Stimulated activated CD8-positive, alpha-beta memory T cell treated with anti-CD3 and anti-CD28 coated beads, Interleukin-7, amount 100 ng/mL, for 1 hour (primary cell): ENCODE results near the gene MTFR1L.

Experiments used
- DNase-seq, 2 donors: peaks; one replicate each; pipeline ENCODE4 v3.0.0-alpha.2; 2020; ENCODE audit warnings: low read depth in 2 of 2

MTFR1L gene

GRCh38 chr1:25861316-25862286 is 41.8 kb downstream of the MTFR1L start:
- no peak for DNase-seq

DNA sequence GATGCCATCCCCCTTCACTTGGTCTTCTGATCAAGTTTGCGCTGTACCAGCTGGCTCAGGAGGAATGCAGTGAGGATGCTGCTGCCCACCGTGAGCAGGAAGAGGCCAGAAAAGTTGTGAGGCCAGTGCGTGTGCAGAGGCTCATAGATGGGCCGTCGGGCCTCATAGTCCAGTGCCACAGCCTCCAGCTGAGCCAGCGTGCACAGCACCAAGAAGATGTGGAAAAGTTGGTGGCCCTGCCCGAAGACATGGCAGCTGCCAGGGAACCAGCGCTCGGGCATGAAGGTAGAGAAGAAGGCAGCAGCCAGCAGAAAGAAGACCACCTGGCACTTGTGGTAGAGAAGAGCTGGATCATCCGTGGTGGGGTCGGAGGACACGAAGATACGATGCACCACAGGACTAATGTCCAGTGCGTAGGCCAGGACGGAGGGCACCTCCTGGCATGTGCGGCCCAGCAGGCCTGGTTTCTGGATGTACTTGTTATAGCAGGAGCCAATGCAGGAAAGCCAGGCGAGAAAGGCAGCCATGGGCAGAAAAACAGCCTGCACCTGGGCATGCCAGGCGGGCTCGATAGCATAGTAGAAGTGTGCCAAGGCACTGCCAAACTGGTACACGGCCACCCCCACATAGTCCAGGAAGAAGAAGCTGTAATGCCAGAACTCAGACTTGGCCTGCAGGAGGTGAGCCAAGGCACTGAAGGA is 43.2 kb downstream of the MTFR1L start:
- no peak for DNase-seq

DNA sequence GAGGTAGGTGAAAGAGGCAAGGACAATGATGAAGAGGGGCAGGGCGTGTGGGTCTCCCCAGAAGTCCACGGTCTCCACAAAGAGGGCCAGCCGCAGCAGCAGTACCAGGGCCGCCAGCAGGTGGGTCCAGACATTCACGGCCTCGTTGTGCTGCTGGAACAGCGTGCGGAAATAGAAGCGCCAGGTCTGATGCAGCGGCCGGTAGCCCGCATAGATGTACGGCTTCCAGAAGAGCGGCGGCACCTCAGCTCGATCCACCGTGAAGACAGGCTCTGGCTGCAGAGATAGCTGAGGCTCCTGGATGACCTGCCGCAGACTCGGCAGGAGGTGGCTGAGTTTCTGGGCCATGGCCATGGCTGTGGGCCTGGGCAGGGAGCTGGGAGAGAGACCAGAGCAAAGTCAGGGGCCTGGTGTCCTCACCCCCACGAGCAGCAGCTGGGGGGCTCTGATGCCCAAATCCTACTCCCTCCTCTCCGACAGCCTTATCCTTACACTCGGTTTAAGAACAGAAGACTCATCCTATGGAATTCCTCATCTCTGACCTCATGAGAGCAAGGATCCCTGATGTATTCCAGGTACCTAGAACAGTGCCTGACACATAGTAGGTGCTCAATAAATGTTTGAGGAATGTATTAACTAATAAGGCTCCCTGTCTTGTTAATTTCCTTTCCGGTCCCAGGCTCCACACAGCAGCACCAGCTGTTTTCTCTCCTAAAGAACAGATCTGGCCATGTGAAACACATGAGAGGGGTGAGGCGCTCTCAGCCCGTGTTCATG is 43.9 kb downstream of the MTFR1L start:
- no peak for DNase-seq

DNA sequence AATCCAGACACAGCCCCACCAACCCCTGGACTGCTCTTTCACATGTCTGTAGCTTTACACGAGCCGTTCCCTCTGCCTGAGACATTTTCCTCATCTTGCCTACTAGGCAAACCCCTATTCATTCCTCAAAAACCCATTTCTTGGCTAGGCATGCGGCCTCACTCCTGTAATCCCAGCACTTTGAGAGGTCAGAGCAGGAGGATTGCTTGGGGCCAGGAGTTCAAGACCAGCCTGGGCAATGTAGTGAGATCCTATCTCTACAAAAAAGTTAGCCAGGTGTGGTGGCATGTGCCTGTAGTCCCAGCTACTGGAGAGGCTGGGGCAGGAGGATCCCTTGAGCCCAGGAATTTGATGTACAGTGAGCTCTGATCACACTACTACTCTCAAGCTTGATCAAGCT is 44.7 kb downstream of the MTFR1L start:
- DNase-seq = no peak

GRCh38 chr1:25866288-25866687 is 46.5 kb downstream of the MTFR1L start:
- DNase-seq = no peak

GRCh38 chr1:25867210-25867991 is 47.6 kb downstream of the MTFR1L start:
- no peak for DNase-seq

DNA sequence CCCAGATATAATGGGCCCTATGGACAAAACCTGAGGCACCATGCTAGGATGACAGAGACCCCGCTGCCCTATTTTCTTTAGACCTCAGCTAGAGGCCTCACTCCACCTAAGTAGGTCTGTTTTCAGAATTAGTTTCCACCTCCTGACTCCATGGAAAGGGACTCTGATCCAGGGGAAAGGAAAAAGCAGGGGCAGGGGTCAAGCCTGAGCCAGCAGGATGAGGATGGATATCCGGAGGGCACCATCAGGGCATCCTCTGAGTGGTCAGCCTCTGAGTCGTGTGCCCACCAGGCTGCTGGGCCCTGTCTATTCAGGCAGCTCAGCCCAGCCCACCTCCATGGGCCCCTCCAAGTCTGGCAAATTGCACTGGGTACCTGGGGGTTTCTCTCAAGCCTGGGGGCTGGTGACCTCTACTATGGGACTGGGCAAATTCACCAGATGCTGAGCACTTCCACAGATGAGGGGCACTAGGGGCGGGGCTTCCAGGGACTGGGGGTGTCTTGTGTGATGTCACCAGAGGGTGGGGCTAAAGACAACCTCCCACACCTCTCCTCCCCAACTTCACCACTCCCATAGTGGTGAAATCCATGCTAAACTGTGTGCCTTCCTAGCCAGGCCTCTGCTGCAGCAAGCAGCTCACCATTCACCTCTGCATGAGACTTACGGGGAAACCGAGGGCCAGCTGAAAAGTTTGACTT is 50.3 kb downstream of the MTFR1L start:
- no peak for DNase-seq

DNA sequence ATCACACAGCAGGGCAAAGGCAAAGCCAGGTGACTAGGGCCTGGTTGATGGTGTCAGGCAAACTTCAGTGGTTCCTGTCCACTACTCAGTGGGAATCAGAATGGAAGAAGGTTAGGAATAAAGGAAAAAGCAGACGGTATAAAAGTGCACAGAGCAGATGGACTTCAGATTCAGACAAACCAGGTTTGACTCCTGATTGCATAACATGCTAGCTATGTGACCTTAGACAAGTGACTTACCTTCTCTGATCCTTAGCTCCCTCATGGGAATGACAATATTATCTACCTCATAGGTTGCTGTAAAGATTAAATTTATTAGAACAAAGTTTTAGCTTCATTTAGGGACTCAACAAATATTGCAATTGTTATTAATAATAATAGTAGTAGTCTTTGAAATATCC is 50.9 kb downstream of the MTFR1L start:
- DNase-seq = no peak

GRCh38 chr1:25871086-25871703 is 51.4 kb downstream of the MTFR1L start:
- no peak for DNase-seq

- no peak for DNase-seq
Observed at GRCh38 chr1:25871704-25872494, 52.1 kb downstream of the MTFR1L start.

- DNase-seq = no peak
Observed at GRCh38 chr1:25872713-25873112, 53.0 kb downstream of the MTFR1L start.

GRCh38 chr1:25873120-25873519 is 53.4 kb downstream of the MTFR1L start:
- no peak for DNase-seq

GRCh38 chr1:25874209-25874608 is 54.5 kb downstream of the MTFR1L start:
- no peak for DNase-seq

GRCh38 chr1:25874635-25875153 is 54.9 kb downstream of the MTFR1L start:
- no peak for DNase-seq

GRCh38 chr1:25875154-25875855 is 55.6 kb downstream of the MTFR1L start, which contains the start of gene PAQR7:
PAQR7 (minus strand) TSS chr1:25875708; CDS start chr1:25863839, 11,869 bp downstream.
- peak in 1 of 2 donors; percentile 19 for DNase-seq

DNA sequence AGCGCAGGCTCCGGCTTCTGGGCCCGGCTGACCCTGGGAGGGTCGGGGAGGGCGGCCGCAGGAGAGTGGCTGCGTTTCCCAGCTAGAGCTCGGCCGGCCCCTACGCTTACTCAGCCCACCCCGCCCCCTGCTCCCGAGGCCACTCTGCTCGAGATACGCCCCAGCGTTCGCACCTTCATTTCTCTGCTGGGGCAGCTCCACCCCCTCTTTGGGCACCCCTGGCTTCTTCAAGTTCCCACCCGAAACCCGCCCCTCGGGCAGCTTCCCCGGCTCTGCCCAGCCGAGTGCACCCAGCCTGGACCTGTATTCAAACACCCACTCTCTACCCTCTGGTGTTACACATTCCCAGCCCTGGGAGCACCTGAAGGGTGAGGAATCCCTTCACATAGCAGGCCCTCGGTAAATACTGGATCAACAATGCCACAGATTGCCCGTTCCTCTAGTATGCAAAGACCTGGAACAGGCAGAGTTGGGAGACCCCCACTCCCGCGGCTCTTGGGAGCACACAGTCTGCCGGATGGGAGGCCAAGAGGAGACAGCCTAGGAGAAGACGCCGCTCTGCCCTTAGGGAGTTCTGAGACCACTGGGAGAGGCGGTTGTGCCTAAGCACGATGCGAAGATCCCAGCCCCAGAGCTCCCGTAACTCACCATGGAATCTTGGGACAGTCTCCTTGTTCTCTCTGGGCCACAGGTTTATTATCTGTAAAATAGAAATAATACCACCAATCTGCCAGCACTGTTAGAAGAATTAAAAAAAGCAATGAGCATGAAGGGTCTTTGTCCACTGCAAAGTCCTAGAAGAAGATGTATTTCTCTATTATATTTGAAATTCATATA is 56.3 kb downstream of the MTFR1L start:
- DNase-seq = no peak

DNA sequence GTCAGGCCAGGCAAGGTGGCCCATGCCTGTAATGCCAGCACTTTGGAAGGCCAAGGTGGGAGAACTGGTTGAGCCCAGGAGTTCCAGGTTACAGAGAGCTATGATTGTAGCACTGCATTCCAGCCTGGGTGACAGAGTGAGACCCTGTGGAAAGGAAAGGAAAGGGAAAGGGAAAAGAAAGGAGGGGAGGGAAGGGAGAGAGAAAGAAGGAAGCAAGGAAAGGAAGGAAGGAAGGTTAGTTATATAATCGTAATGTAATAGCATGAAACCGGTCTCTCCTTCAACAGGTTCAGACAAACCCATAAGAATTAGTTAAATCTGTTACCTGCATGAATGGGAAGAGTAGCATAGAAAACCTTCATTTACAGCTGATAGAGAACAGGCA is 56.9 kb downstream of the MTFR1L start:
- DNase-seq = no peak

- DNase-seq = no peak
Observed at GRCh38 chr1:25877155-25877554, 57.4 kb downstream of the MTFR1L start.
